Middle frontal gyrus (tissue), 1 donor: ENCODE data around the gene KLK6.

Experiments
- DNase-seq: peaks from one replicate; pipeline ENCODE4 v3.0.0-alpha.2; 2015; ENCODE audit warnings: low spot score; ENCODE audit errors: extremely low spot score

Gene KLK6

GRCh38 chr19:50969413-50969760 is at the start of gene KLK6:
KLK6 (minus strand) TSS chr19:50969591; CDS start chr19:50968104, 1,487 bp downstream.
- DNase-seq, result peak; percentile 56

GRCh38 chr19:51018745-51019543 is 49.6 kb upstream of the KLK6 start:
- no peak for DNase-seq

- DNase-seq, result peak; percentile 4
Observed at GRCh38 chr19:51016798-51017683, 47.6 kb upstream of the KLK6 start.

- DNase-seq, result no peak
Observed at GRCh38 chr19:51015691-51016267, 46.4 kb upstream of the KLK6 start.

GRCh38 chr19:51014242-51014641 is 44.9 kb upstream of the KLK6 start:
- no peak for DNase-seq

- no peak for DNase-seq
Observed at GRCh38 chr19:51012661-51013190, 43.3 kb upstream of the KLK6 start.

GRCh38 chr19:51010066-51010795 is 40.8 kb upstream of the KLK6 start:
- no peak for DNase-seq

- DNase-seq, result no peak
Observed at GRCh38 chr19:51009061-51009891, 39.9 kb upstream of the KLK6 start.

- DNase-seq, result no peak
Observed at GRCh38 chr19:51007488-51007887, 38.1 kb upstream of the KLK6 start.

- no peak for DNase-seq
Observed at GRCh38 chr19:51006406-51006805, 37.0 kb upstream of the KLK6 start.

GRCh38 chr19:51005248-51005647 is 35.9 kb upstream of the KLK6 start:
- DNase-seq, result no peak

- DNase-seq, result no peak
Observed at GRCh38 chr19:51003316-51003715, 33.9 kb upstream of the KLK6 start.

- no peak for DNase-seq
Observed at GRCh38 chr19:51002542-51003311, 33.3 kb upstream of the KLK6 start.

- DNase-seq, result no peak
Observed at GRCh38 chr19:51002089-51002532, 32.7 kb upstream of the KLK6 start.

- no peak for DNase-seq
Observed at GRCh38 chr19:51001515-51001914, 32.1 kb upstream of the KLK6 start, which contains the start of gene KLK8. KLK8 (minus strand) TSS chr19:51001604; CDS start chr19:51001167, 437 bp downstream.

- DNase-seq, result no peak
Observed at GRCh38 chr19:51000981-51001380, 31.6 kb upstream of the KLK6 start.

GRCh38 chr19:51000426-51000825 is 31.0 kb upstream of the KLK6 start:
- no peak for DNase-seq

GRCh38 chr19:50998686-50999085 is 29.3 kb upstream of the KLK6 start:
- DNase-seq, result no peak

GRCh38 chr19:50998061-50998460 is 28.7 kb upstream of the KLK6 start:
- no peak for DNase-seq
